IPS-NIHi7 (cell line): ENCODE measurements around the gene CX3CR1.

ENCODE experiments used
- DNase-seq: peaks from one replicate; pipeline ENCODE4 v3.0.0; 2012; ENCODE audit warnings: mixed read lengths; ENCODE audit errors: extremely low spot score

The CX3CR1 gene

DNA sequence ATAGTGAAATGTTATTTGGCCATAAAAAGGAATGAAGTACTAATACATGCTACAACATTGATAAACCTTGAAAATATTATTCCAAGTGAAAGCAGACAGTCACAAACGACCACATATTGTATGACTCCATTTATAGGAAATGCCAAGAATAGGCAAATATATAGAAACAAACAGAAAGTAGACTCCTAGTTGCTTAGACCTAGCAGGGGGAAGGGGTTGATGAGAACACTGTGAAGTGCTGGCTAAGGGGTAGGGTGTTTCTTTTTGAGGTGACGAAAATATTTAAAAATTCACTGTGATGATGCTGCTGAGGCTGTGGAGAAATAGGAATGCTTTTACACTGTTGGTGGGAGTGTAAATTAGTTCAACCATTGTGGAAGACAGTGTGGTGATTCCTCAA lies 56.9 kb downstream of the CX3CR1 start:
- no peak for DNase-seq

DNA sequence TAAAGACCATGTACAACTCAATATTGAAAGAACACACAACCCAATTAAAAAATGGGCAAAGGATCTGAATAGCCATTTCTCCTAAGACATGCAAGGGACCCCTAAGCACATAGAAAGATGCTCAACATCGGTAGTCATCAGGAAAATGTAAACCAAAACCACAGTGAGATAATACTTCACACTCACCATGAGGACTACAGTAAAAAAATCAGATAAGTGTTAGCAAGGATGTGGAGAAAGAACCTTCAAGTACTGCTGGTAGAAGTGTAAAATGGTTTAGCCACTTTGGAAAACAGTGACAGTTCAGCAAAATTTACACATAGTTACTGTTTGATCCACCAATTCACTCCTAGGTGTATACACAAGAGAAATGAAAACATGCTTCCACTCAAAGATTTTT lies 57.4 kb downstream of the CX3CR1 start:
- no peak for DNase-seq

DNA sequence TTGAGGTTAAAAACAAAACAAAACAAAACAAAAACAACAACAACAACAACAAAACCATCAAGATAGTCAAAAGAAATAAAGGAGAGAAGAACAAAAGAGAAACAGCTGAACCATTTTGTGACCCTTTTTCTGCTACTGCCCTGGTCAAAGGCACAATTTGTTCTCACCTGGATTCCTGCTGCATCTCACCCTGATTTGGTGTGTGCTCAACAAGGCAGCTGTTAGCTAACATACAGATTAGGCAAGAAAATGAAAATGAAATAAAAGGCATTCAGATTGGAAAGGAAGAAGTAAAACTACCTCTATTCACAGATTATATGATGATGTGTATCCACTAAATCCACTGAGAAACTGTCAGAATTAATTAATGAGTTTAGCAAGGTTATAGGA lies 58.7 kb downstream of the CX3CR1 start:
- no peak for DNase-seq

DNA sequence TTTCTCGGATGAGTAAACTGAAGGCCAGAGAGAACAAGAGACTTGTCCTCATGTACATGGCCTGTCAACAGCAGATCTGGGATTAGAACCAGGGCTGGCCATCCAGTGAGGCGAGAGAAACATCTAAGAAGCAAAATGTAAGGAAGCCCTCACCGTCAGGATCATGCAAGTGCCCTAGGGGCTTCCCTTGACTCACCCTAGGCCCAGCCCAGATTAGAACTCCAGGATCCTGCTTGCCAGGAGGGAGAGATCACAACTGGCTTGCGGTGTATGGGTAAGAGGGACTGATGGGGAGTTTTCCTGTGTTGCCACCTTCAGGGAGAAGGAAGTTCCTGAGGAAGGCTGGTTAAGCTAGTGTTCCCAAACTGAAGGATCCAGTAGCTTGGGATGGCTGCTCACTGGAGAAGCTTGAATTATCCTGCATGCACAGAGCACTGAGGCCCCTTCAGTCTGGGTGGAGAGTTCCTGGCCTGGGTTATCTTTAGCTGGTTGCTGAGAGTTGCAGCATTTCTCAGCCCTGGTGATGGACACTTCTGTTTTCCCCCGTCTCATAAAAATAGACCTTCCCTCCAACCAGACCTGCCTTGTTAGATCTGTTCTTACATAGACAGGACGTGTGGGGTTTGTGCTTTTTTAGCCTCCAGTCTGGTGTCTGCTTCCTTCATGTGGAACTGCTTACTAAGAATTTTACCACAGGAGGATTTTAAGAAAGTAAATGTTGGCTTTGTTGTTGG lies 59.3 kb downstream of the CX3CR1 start:
- no peak for DNase-seq

DNA sequence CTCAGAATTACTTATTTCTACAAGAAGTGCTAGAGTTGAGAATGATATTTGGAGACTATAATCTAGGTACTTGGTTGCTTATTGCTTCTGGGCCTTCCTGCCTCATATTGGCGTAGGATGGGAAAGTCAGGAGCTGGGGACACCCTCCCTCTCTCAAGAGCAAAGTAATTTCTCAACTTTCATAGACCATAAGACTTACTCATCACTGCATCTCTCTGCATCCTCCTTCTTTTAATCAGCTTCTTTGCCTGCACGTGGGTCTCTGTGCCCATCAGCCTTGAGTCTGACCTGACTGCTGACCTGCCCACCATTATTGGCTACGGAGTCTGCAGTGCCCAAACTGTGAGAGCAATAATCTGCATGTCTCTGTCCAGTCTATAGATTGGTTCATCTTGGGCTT lies 60.1 kb downstream of the CX3CR1 start:
- DNase-seq, result no peak

DNA sequence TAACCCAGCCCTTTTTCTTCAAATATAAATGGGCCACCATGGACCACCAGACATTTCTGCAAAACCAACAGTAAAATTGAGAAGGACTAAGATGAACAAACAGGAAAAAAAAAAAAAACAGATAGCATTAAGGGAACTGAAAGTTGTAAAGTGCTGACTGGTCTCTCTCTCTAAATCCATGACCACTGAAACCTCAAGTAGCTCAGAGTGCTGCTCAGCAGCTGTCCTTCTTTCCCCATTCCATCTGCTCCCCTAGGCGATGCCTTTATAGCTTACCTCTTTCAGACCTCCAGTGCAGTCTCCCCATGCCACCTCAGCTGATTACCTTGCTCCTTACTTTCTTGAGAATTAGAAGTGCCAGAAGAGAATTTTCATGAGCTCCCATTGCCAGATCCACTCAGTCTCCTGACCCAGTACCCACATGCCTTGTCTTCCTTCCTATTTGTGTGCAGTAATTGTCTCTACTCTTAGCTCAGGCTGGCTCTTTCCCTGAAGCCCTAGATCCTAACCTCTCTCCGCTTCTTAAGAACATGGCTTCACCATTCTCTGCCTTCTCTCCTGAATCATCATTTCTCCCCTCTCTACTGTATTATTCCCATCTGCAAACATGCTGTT lies 63.6 kb downstream of the CX3CR1 start:
- no peak for DNase-seq

DNA sequence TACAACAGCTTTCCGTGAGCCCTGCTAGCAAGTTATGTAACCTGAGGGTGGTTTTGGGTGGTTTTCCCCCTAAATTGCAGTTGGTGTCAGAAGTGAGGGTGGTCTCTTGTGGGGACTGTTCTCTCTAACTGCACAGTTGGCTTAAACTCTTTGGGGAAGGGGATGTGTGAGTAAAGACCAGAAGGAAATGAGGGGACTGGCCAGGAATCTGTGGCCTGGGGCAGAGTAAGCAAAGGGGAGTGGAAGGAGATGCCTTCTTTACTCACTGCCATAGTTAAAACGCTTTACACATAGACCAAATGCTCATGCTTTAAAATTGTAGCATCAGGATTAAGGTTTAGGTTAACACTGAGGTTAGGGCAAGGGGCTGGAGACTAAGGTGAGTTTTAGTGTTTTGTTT lies 66.2 kb downstream of the CX3CR1 start:
- no peak for DNase-seq
